Spleen (tissue), 7 donors: ENCODE data around the gene PIK3C2G.

Experiments
- CTCF ChIP-seq, 11 experiments: fragments of 200-600 bp in 7 of 11; fragments of 450-650 bp in 4 of 11; sonication (generic) in 4 of 11; IDR thresholded peaks in 8 of 11; conservative IDR thresholded peaks in 3 of 11; 1 replicate in 7 of 11; 2 replicates in 4 of 11; pipeline versions ENCODE4 v1.4.0 to v1.8.0; 2016 to 2021; ENCODE audit warnings: antibody characterized with exemption in 11 of 11, inconsistent platforms in 4 of 11, mild to moderate bottlenecking in 1 of 11
- POLR2A ChIP-seq, 3 donors: fragments of 450-650 bp; IDR thresholded peaks; one replicate each; pipeline ENCODE4 v1.5.1; 2017; ENCODE audit warnings: antibody characterized with exemption in 3 of 3, mild to moderate bottlenecking in 1 of 3
- POLR2AphosphoS5 ChIP-seq, 3 donors: sonication (generic); formaldehyde crosslinking; IDR thresholded peaks; one replicate each; pipeline ENCODE4 v1.5.1; 2017; ENCODE audit warnings: antibody characterized with exemption in 3 of 3
- donor health status: DM: no; HTN: no; CAD: no; lungs with moderate emphysema.
- donor health status: DM: no; HTN: no; CAD: no.
- donor health status: DM: no; HTN: no; CAD: no.

- TF ChIP-seq POLR2A (IDR thresholded peaks at IDR 0.05) (no peak), CTCF (IDR thresholded peaks at IDR 0.05 in 8 of 11, conservative IDR thresholded peaks at IDR 0.05 in 3 of 11) (no peak), POLR2AphosphoS5 (IDR thresholded peaks at IDR 0.05) (no peak)
Observed at GRCh38 chr12:18651525-18651924, 390.2 kb downstream of the PIK3C2G start.
